Activated naive CD4-positive, alpha-beta T cell treated with anti-CD3 and anti-CD28 coated beads, Interleukin-2, amount 10 ng/mL, durations not matched to agents 7 days and 5 days (primary cell): ENCODE measurements around the gene TAPT1.

Source experiments
- CTCF ChIA-PET: fragments of 350-600 bp; sonication (Branson Sonifier 250); formaldehyde crosslinking; loops from one replicate; lab custom pipeline; 2021; ENCODE audit warnings: antibody characterized with exemption; lab: Charles Lee
- DNase-seq: peaks from one replicate; pipeline ENCODE4 v3.0.0-alpha.2; 2020
- H3K27ac Mint-ChIP-seq: one replicate; pipeline ENCODE4 v1.8.0; 2021; ENCODE audit warnings: mild to moderate bottlenecking, moderate library complexity, mixed read lengths
- H3K27me3 Mint-ChIP-seq: one replicate; pipeline ENCODE4 v1.8.0; 2021; ENCODE audit warnings: mild to moderate bottlenecking, mixed read lengths
- H3K36me3 Mint-ChIP-seq: one replicate; pipeline ENCODE4 v1.8.0; 2021; ENCODE audit warnings: mixed read lengths
- H3K4me1 Mint-ChIP-seq: one replicate; pipeline ENCODE4 v1.8.0; 2021; ENCODE audit warnings: mixed read lengths
- H3K4me3 Mint-ChIP-seq: one replicate; pipeline ENCODE4 v1.8.0; 2021; ENCODE audit warnings: mild to moderate bottlenecking, moderate library complexity, mixed read lengths
- H3K9me3 Mint-ChIP-seq: one replicate; pipeline ENCODE4 v1.8.0; 2021; ENCODE audit warnings: mixed read lengths

The TAPT1 gene

DNA sequence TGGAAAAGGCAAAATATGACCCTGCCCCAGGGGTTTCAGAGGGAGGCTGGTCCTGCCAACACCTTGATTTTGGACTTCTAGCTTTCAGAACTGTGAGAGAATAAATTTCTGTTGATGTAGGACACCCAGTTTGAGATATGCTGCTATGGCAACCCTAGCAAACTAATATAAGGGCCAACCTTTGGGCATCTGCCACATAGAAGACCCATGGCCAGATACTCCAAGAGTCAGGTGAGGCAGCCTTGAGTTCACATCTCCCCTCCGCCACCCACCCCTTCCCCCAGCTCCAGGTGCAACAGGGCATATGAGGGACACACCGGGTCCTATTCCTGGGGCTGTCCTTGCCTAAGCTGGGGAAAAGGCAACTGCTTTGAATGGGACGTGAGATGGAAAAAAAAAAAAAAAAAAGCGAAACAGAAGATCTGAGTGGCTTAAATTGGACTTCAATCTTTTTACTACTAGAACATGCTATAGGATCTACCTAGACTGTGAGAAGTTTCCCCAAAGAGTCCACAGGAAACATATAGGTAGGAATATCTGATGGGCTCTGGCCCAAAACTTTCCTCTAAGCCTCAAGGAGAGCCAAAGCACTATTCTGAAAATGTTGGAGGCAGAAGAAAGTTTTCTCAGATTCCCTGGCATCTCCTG is 85.9 kb downstream of the TAPT1 start:
- no peak overlapping the region for H3K27ac Mint-ChIP-seq
- H3K27me3 Mint-ChIP-seq: peaks cover 12% of the 10 kb centered on the region
- H3K36me3 Mint-ChIP-seq: peaks cover under 1% of the 10 kb centered on the region
- DNase-seq: no peak
- no peaks in the 10 kb centered on the region for H3K4me1 Mint-ChIP-seq
- H3K4me3 Mint-ChIP-seq: no peak overlapping the region
- CTCF ChIA-PET: no interaction called here
- H3K9me3 Mint-ChIP-seq: peaks cover 11% of the 10 kb centered on the region

DNA sequence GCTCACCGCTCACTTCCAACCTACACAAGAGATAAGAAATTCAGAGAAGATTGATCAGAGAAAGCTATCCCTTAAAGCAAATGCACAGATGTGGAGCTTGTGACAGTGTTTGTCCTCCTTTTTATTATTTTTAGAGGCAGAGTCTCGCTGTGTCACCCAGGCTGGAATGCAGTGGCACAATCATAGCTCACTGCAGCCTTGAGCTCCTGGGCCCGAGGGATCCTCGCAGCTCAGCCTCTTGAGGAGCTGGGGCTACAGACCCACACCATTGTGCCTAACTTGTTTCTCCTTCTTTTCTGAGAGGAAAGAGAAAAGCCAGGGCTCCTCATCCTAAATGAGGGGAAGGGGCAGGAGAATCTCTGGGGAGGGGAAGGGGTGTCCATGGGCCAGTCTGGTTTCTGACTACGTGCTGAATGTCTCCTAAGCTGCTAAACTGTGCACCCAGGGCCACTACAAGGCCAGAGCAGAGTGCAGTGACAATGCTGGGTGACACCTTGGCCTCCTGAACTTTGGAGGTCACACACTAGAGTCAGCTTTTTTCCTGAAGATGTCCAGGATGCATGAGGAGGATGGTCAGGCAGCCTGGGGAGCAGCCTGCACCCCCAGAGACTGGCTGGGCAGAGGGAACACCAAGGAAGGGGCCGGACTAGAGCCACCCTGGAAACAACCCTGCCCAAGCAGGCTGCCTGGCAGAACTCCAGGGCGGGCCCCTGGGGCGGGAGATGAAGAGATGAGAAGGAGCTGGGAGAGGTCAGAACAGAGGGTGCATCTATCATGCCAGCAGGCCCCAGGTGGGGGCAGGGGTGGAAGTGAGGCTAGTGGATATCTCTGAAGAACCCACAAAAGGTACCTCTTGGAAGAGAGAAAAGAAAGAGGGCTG is 87.0 kb downstream of the TAPT1 start:
- no peak overlapping the region for H3K4me3 Mint-ChIP-seq
- H3K36me3 Mint-ChIP-seq: no peaks in the 10 kb centered on the region
- no peaks in the 10 kb centered on the region for H3K4me1 Mint-ChIP-seq
- no peak overlapping the region for H3K27ac Mint-ChIP-seq
- peaks cover 18% of the 10 kb centered on the region for H3K27me3 Mint-ChIP-seq
- H3K9me3 Mint-ChIP-seq: peaks cover 4% of the 10 kb centered on the region
- CTCF ChIA-PET: no interaction called here
- DNase-seq: no peak

DNA sequence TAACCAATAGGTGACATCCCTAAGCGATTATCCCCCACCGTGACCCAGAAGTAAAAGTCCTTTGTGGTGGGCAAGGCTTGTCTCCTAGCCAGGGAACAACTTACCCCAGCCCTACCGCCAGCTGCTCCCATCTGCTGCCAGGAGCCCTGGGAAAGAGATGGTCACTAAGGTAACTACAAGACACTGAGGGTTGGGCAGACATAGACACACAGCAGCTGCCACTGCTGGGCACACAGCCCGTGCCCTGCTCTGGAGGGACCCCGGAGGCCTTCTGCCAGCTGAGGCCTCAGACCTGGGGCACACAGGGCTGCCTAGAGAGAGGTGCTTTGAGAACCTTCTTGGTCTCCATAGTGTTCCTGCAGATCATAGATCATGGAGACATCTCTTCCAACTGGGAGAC is 89.4 kb downstream of the TAPT1 start:
- H3K36me3 Mint-ChIP-seq: no peaks in the 10 kb centered on the region
- no peaks in the 10 kb centered on the region for H3K9me3 Mint-ChIP-seq
- CTCF ChIA-PET: no interaction called here
- H3K4me1 Mint-ChIP-seq: no peaks in the 10 kb centered on the region
- peaks cover 19% of the 10 kb centered on the region for H3K27me3 Mint-ChIP-seq
- DNase-seq: no peak
- H3K27ac Mint-ChIP-seq: no peak overlapping the region
- no peak overlapping the region for H3K4me3 Mint-ChIP-seq

DNA sequence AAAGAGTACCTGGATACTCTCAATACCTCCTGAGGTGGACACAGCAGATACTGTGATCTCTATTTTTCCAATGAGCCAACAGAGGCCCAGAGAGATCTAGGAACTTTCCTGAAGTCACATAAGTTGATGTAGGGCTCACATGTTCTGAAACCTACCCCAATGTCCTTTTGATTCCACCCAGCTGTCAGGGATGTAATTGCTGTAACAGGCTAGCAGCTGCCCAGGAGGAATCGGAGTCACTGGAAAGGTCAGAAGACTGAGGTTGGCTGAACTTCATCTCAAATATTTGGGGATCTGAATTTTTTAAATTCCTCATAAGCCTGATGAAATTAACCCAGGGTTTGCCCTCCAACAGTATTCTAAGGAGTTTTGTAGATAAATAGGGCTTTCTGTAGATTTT is 90.0 kb downstream of the TAPT1 start:
- no peaks in the 10 kb centered on the region for H3K9me3 Mint-ChIP-seq
- H3K27me3 Mint-ChIP-seq: peaks cover 19% of the 10 kb centered on the region
- CTCF ChIA-PET: no interaction called here
- no peak overlapping the region for H3K27ac Mint-ChIP-seq
- H3K36me3 Mint-ChIP-seq: no peaks in the 10 kb centered on the region
- H3K4me3 Mint-ChIP-seq: no peak overlapping the region
- DNase-seq: no peak
- H3K4me1 Mint-ChIP-seq: no peaks in the 10 kb centered on the region

DNA sequence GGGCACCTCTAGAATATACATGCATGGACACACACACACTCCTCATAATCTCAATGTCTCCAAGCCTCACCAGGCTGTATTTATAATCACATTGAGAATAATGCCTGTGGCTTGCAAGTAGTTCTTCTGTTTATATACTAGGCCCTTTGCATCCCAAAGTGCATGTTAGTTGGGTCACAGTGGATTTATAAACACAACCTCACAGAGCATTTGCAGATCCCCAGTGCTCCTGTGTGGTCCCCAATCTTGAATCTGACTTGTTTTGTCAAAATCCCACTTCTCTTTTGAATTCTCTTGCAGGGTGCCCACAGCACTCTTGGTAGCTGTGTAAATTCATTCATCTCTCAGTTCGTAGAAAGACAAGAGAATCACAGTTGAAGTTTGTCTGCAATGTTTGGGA is 92.9 kb downstream of the TAPT1 start:
- Mint-ChIP-seq H3K4me3 (no peak overlapping the region), H3K27me3 (peaks cover 11% of the 10 kb centered on the region), H3K36me3 (no peaks in the 10 kb centered on the region), H3K27ac (no peak overlapping the region), H3K4me1 (no peaks in the 10 kb centered on the region), H3K9me3 (no peaks in the 10 kb centered on the region)
- DNase-seq: no peak
- CTCF ChIA-PET: no interaction called here

DNA sequence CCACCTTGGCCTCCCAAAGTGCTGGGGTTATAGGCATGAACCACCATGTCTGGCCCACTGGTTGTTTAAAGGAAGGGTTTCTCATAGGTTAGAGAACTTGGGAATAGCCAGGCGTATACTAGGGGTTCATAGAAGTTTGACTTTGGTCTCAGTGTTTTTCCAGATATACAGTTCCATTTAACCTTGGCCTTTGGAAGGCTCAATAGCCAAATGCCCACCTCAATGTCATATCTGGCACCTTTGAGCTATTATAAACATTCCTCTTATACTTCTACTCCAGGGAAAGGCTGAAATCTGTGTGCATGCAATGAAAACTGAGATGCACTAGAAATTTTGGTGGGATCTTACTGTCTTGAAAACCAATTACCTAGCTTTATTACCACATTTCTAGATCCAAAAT is 95.0 kb downstream of the TAPT1 start:
- no peak overlapping the region for H3K27ac Mint-ChIP-seq
- H3K4me1 Mint-ChIP-seq: no peaks in the 10 kb centered on the region
- H3K27me3 Mint-ChIP-seq: peaks cover 11% of the 10 kb centered on the region
- no peak for DNase-seq
- no peaks in the 10 kb centered on the region for H3K36me3 Mint-ChIP-seq
- H3K4me3 Mint-ChIP-seq: no peak overlapping the region
- H3K9me3 Mint-ChIP-seq: no peaks in the 10 kb centered on the region
- CTCF ChIA-PET: interaction anchor here (0.7 kb wide), 1 partner anchor 1569 kb away, joined by 4 read pairs; no protein-coding TSS in a partner anchor

DNA sequence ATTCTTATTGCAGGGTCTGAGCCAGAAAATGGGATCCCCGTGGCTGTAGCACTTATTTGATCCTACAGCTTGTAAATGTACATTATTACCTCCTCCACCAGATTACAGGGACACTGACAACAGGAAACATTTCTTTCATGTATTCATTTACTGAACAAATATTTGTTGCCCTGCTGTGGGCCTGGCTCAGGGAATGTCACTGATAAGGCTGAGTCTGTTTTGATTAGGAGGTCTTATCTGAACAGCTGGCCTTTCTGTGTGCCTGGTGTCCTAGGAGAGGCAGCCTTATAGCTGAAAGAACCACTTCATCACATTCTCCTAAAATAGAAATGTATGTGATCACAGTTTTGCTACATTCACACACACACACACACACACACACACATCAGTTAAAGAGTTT is 96.9 kb downstream of the TAPT1 start:
- Mint-ChIP-seq H3K36me3 (no peaks in the 10 kb centered on the region), H3K4me3 (no peak overlapping the region), H3K27ac (no peak overlapping the region), H3K27me3 (peaks cover 5% of the 10 kb centered on the region), H3K4me1 (no peaks in the 10 kb centered on the region), H3K9me3 (no peaks in the 10 kb centered on the region)
- CTCF ChIA-PET: interaction anchor here (1.2 kb wide), 1 partner anchor 102 kb away, joined by 3 read pairs; no protein-coding TSS in a partner anchor
- no peak for DNase-seq

DNA sequence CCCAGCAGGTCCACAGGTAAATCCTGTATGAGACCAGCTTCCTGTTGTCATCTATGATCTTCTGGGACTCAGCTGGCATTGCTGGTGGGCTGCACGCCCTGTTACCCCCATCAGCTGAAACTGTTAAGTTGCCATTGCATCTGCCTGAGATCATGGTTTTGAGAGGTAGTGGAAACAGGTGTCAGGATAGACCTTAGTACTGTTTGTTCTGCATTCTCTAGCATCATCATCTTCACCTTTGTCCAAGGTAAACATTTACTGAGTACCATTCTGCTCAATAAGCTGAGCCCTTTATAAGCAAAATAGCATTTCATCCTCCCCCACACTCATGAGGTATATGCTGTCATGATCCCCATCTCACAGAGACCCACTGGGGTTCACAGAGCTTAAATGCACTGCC is 99.6 kb downstream of the TAPT1 start:
- Mint-ChIP-seq H3K9me3 (no peaks in the 10 kb centered on the region), H3K27ac (no peak overlapping the region), H3K27me3 (peaks cover 4% of the 10 kb centered on the region), H3K36me3 (no peaks in the 10 kb centered on the region), H3K4me1 (peaks cover 15% of the 10 kb centered on the region), H3K4me3 (no peak overlapping the region)
- DNase-seq: no peak
- CTCF ChIA-PET: no interaction called here

DNA sequence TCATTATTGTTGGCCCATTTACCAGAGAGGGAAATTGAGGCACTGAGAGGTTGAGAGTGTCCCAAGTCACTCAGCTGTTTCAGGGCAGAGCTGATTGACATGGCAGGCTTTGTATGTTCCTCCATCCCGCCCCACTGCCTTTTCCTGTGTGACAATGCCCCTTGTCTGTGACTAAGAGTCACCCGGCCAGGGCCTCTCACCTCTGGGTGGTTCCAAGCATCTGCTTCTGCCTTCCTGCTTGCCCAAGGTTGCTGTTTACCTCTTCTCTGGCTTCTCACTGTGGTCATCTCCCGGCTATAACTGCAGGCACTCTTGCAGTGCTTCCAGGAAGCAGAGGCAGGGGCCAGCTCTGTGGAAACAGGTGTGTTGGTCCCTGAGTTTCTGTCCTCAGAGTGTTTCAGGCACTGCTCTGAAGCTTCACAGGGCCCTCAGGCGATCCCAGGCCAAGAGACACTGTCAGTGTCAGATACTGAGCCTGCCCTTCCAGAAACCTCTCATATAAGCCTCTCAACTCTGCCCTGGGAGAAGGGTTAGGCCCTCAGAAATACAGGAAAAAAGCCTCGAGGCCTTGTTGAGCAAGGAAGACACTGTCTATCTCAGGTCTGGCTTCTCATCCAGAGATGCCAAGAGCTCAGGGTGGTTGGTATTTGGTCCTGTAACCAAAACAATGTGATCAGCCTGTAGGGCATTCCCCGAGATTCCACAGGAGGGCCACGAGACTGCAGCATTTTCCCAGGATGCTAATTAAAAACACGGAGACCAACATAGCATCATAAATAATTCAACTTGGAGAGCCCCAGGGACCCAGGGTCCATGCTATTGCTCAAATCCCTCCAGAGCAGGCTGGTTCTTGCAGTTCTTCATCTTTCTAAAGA is 100.5 kb downstream of the TAPT1 start:
- DNase-seq: no peak
- Mint-ChIP-seq H3K36me3 (no peaks in the 10 kb centered on the region), H3K4me1 (peaks cover 15% of the 10 kb centered on the region), H3K9me3 (no peaks in the 10 kb centered on the region), H3K27me3 (peaks cover 4% of the 10 kb centered on the region), H3K27ac (no peak overlapping the region), H3K4me3 (no peak overlapping the region)
- CTCF ChIA-PET: no interaction called here

DNA sequence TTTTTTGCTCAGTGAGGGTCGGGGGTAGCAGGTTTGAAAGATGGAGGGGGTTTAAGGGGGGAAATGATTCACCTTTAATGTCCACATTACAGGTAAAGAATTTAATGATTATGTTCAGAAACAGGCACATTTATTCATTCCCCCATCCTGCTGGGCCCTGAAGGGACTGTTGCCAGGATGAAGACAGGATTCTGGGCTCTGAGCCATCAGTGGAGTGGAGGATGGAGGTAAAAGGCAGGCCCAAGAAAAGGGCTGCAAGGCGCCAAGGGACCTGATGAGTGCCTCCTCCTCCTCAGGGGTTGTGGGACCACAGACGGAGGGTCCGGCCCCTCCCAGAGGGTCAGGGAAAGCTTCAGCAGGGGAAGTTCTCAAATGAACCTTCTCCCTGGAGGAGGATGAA is 102.0 kb downstream of the TAPT1 start:
- Mint-ChIP-seq H3K27me3 (peaks cover 11% of the 10 kb centered on the region), H3K36me3 (no peaks in the 10 kb centered on the region), H3K4me3 (no peak overlapping the region), H3K27ac (no peak overlapping the region), H3K9me3 (no peaks in the 10 kb centered on the region), H3K4me1 (peaks cover 15% of the 10 kb centered on the region)
- DNase-seq: no peak
- CTCF ChIA-PET: no interaction called here

DNA sequence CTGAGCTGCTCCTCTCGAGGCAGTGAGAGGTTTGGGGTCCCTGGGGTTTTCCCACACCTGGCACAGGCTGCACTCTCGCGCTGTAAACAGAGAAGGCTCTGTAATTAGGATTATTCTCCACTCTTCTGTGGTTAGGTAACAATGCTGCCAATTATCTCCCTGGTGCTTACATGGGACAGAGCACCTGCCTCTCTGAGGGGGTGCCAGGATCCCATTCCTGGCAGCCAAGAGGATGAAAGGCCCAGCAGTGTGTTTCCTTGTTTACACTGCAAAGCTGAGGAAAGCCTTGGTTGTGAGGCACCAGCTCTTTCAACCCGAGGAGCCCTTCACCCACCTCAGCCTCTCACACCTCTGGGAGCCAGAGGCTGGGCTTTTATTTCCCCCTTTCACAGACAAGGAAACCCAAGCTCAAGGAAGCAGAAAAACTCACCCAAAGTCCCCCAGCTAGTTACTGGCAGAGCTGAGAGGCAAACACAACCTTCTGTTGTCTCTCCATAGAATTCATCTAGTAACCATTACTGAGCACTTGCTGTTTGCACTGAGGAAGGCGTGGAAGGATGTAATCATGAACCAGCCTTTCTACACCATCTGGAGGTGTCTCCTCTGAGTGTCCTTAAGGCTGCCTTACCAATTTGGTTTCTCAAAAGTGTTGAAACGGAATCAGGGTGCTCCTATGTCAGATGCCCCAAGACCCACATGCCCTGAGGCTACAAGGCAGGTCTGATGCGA is 102.8 kb downstream of the TAPT1 start:
- peaks cover 15% of the 10 kb centered on the region for H3K4me1 Mint-ChIP-seq
- DNase-seq: no peak
- no peaks in the 10 kb centered on the region for H3K36me3 Mint-ChIP-seq
- H3K9me3 Mint-ChIP-seq: no peaks in the 10 kb centered on the region
- peaks cover 11% of the 10 kb centered on the region for H3K27me3 Mint-ChIP-seq
- H3K27ac Mint-ChIP-seq: no peak overlapping the region
- CTCF ChIA-PET: no interaction called here
- H3K4me3 Mint-ChIP-seq: no peak overlapping the region

DNA sequence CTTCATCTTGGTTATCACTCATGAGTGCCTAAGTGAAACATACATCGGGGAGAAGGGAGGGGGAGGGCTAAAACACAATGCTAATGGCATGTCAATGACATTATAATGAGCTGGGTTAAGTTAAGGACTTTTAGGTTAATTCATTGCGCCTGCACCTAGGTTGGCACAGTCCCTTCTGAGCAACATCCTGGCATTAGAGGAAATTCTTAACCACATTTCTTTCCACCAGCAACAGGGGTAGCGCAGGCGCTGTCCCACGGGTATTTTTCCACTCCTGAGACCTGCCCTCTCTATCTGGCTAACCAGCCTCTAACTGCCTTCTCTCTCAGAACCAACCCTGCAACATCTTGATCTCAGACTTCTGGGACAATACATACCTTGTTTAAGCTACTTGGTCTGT is 103.5 kb downstream of the TAPT1 start:
- Mint-ChIP-seq H3K9me3 (no peaks in the 10 kb centered on the region), H3K4me3 (no peak overlapping the region), H3K4me1 (peaks cover 15% of the 10 kb centered on the region), H3K27me3 (peaks cover 11% of the 10 kb centered on the region), H3K27ac (no peak overlapping the region), H3K36me3 (no peaks in the 10 kb centered on the region)
- CTCF ChIA-PET: no interaction called here
- DNase-seq: no peak

DNA sequence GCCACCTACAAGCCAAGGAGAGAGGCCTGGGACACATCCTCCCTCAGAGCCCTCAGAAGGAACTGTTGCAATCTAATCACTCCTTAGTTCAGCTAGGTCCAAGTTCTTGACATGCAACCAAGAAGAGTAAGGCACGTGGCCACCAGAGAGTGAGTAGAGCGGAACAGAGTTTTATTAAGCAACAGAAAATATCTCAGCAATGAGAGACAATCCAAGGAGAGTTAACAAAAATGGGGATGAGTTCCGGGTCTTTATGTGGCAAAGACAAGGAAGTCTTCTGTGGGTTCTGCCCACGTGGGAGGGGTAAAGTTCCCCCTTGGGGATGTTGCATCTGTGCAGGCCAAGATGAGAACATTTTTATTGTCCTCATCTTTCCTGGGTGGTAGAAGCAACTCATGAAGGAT is 104.0 kb downstream of the TAPT1 start:
- CTCF ChIA-PET: no interaction called here
- Mint-ChIP-seq H3K9me3 (no peaks in the 10 kb centered on the region), H3K4me1 (peaks cover 15% of the 10 kb centered on the region), H3K27me3 (peaks cover 11% of the 10 kb centered on the region), H3K27ac (no peak overlapping the region), H3K4me3 (no peak overlapping the region), H3K36me3 (no peaks in the 10 kb centered on the region)
- no peak for DNase-seq

DNA sequence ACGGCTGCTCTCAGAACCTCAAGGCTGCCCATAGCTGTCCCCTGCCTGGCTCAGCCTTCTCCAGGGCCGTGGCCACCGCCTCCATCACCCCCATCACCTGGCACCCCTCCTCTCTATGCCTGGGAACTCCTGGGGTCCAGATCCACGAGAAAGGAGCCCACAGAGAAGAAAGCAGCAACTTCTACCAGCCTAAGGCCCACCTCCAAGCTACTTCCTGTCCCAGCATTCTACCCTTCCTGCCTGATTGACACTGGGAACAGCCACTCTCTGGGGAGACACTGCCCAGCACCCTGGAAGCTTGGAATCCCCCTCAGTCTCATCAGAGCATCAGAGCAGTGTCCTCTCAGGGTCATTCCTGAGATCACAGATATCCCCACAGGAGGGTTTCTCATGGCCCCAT is 105.6 kb downstream of the TAPT1 start:
- DNase-seq: no peak
- H3K27me3 Mint-ChIP-seq: peaks cover 13% of the 10 kb centered on the region
- no peaks in the 10 kb centered on the region for H3K9me3 Mint-ChIP-seq
- H3K27ac Mint-ChIP-seq: no peak overlapping the region
- no peaks in the 10 kb centered on the region for H3K36me3 Mint-ChIP-seq
- no peak overlapping the region for H3K4me3 Mint-ChIP-seq
- H3K4me1 Mint-ChIP-seq: peaks cover 15% of the 10 kb centered on the region
- CTCF ChIA-PET: no interaction called here
